B cell (primary cell): ENCODE results near the gene RIPOR3.

ENCODE experiments used
- CTCF ChIP-seq: fragments of 200-600 bp; IDR thresholded peaks from one replicate; pipeline ENCODE4 v1.8.0; 2022; ENCODE audit warnings: antibody characterized with exemption, mild to moderate bottlenecking
- EZH2 ChIP-seq: IDR thresholded peaks from 2 replicates; pipeline ENCODE4 v1.6.1; 2012; ENCODE audit warnings: borderline replicate concordance, low read depth, mild to moderate bottlenecking, moderate library complexity, low read length; ENCODE audit not compliant: insufficient read depth, poor library complexity, severe bottlenecking

DNA sequence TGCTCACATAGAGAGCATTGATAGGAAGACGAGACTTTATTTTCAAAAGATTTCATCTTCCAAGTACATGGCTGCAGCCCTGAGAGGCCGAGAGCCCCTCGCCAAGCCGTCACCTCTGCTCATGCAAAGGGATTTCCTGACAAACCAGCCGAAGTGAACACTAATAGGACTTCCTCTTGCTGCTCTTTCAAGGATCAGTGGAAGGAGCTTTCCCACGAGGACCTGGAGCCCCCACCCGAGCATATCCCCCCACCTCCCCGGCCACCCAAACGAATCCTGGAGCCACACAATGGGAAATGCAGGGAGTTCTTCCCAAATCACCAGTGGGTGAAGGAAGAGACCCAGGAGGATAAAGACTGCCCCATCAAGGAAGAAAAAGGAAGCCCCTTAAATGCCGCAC is 111.8 kb downstream of the RIPOR3 start:
- TF ChIP-seq CTCF (no peak), EZH2 (no peak)
